ENCODE data around the gene URAD.
"Not testable (repeated sequence)": the region's sequence is repeated elsewhere in the genome, so short reads cannot be mapped to it uniquely, and the experiment has no call there.

Gene URAD

GRCh38 chr13:27988520-27988919, at the start of gene URAD:
Gene URAD (minus strand): TSS chr13:27988693. CDS start chr13:27988637, 56 bp downstream.
- no peak for DNase-seq

GRCh38 chr13:28037399-28037798, 48.9 kb upstream of the URAD start:
- no peak for DNase-seq

GRCh38 chr13:28035146-28035782, 46.8 kb upstream of the URAD start:
- DNase-seq: no peak

GRCh38 chr13:28033894-28034655, 45.6 kb upstream of the URAD start:
- no peak for DNase-seq

GRCh38 chr13:28032438-28032837, 43.9 kb upstream of the URAD start:
- not testable (repeated sequence) for DNase-seq

GRCh38 chr13:28031896-28032288, 43.4 kb upstream of the URAD start:
- no peak for DNase-seq

- DNase-seq: no peak
Measured at GRCh38 chr13:28031220-28031895, 42.9 kb upstream of the URAD start.

- DNase-seq: no peak
Measured at GRCh38 chr13:28027607-28028364, 39.3 kb upstream of the URAD start.

GRCh38 chr13:28027071-28027470, 38.6 kb upstream of the URAD start:
- DNase-seq: no peak

GRCh38 chr13:28026508-28026907, 38.0 kb upstream of the URAD start:
- no peak for DNase-seq

GRCh38 chr13:28022848-28023518, 34.5 kb upstream of the URAD start:
- no peak for DNase-seq

GRCh38 chr13:28014301-28014700, 25.8 kb upstream of the URAD start:
- DNase-seq: no peak

- DNase-seq: no peak
Measured at GRCh38 chr13:28013482-28013881, 25.0 kb upstream of the URAD start.

GRCh38 chr13:28012896-28013295, 24.4 kb upstream of the URAD start:
- no peak for DNase-seq

- DNase-seq: no peak
Measured at GRCh38 chr13:28012383-28012782, 23.9 kb upstream of the URAD start.

- DNase-seq: no peak
Measured at GRCh38 chr13:28010046-28010445, 21.6 kb upstream of the URAD start.

GRCh38 chr13:28005016-28005415, 16.5 kb upstream of the URAD start:
- not testable (repeated sequence) for DNase-seq

- no peak for DNase-seq
Measured at GRCh38 chr13:28002886-28003698, 14.6 kb upstream of the URAD start.

GRCh38 chr13:28001837-28002473, 13.5 kb upstream of the URAD start:
- DNase-seq: no peak

- no peak for DNase-seq
Measured at GRCh38 chr13:28001049-28001448, 12.6 kb upstream of the URAD start.

- no peak for DNase-seq
Measured at GRCh38 chr13:28000567-28000966, 12.1 kb upstream of the URAD start.
